GM12878 (cell line): ENCODE measurements around the gene MYH6.

Experiments
- BRCA1 ChIP-seq: IDR thresholded peaks from 2 replicates; pipeline ENCODE4 v1.6.1; 2011; ENCODE audit warnings: low read depth, low read length, improper control_type of control experiment
- CTCF ChIP-seq, 3 experiments: IDR thresholded peaks in 2 of 3; conservative IDR thresholded peaks in 1 of 3; 2 replicates each; pipeline ENCODE4 v1.5.1; 2011; ENCODE audit warnings: low read depth in 3 of 3, low read length in 3 of 3, mild to moderate bottlenecking in 3 of 3, control low read depth in 2 of 3, moderate library complexity in 2 of 3, inconsistent platforms in 1 of 3, mixed read lengths in 1 of 3; ENCODE audit not compliant: control insufficient read depth in 2 of 3, insufficient read depth in 1 of 3; ENCODE audit errors: extremely low read depth in 1 of 3
- IRF3 ChIP-seq: fragments of 450-650 bp; IDR thresholded peaks from 2 replicates; pipeline ENCODE4 v1.6.1; 2014; ENCODE audit warnings: mild to moderate bottlenecking
- MAX ChIP-seq: IDR thresholded peaks from 2 replicates; pipeline ENCODE4 v1.6.1; 2012; ENCODE audit warnings: low read depth, low read length, improper control_type of control experiment
- MEF2B ChIP-seq: fragments of 450-650 bp; IDR thresholded peaks from 2 replicates; pipeline ENCODE4 v1.6.1; 2018; ENCODE audit warnings: mild to moderate bottlenecking, moderate library complexity; ENCODE audit not compliant: partially characterized antibody, poor library complexity, severe bottlenecking
- POLR2A ChIP-seq: IDR thresholded peaks from 2 replicates; pipeline ENCODE4 v1.6.1; 2011; ENCODE audit warnings: low read depth, mild to moderate bottlenecking, low read length
- POLR2AphosphoS2 ChIP-seq: IDR thresholded peaks from 2 replicates; pipeline ENCODE4 v1.6.1; 2011; ENCODE audit warnings: low read depth, mild to moderate bottlenecking, low read length, improper control_type of control experiment, moderate library complexity
- POLR2AphosphoS5 ChIP-seq: IDR thresholded peaks from 2 replicates; pipeline ENCODE4 v1.6.1; 2011; ENCODE audit warnings: mild to moderate bottlenecking, low read length, inconsistent platforms
- RFX5 ChIP-seq: IDR thresholded peaks from 2 replicates; pipeline ENCODE4 v1.6.1; 2011; ENCODE audit warnings: low read depth, low read length, improper control_type of control experiment
- ZBTB11 ChIP-seq: fragments of 450-650 bp; formaldehyde crosslinking; IDR thresholded peaks from 2 replicates; pipeline ENCODE4 v1.5.0; 2022; ENCODE audit warnings: mild to moderate bottlenecking, missing genetic modification characterization
- ZNF274 ChIP-seq: IDR thresholded peaks from one replicate; pipeline ENCODE4 v1.8.0; 2011; ENCODE audit not compliant: insufficient read length, insufficient read depth
- ZSCAN29 ChIP-seq: fragments of 450-650 bp; IDR thresholded peaks from 2 replicates; pipeline ENCODE4 v1.6.1; 2017; ENCODE audit warnings: mild to moderate bottlenecking, moderate library complexity

- no peak for TF ChIP-seq POLR2AphosphoS5
- TF ChIP-seq MAX: no peak
- TF ChIP-seq RFX5: no peak
- TF ChIP-seq POLR2AphosphoS2: no peak
- no peak for TF ChIP-seq CTCF (IDR thresholded peaks at IDR 0.05 in 2 of 3, conservative IDR thresholded peaks at IDR 0.05 in 1 of 3; ENCODE audit: control insufficient read depth in 2 of 3, extremely low read depth in 1 of 3, insufficient read depth in 1 of 3, low read depth in 3 of 3, low read length in 3 of 3)
- TF ChIP-seq ZBTB11: no peak
- TF ChIP-seq BRCA1: no peak
- TF ChIP-seq MEF2B: no peak
- no peak for TF ChIP-seq POLR2A
- TF ChIP-seq ZNF274: no peak
- TF ChIP-seq ZSCAN29: no peak
- no peak for TF ChIP-seq IRF3
These were observed 54.7 kb downstream of the MYH6 start for GRCh38 chr14:23353433-23353780.
